HUES48 (cell line): ENCODE results near the gene GRID1.

Experiments
- H3K27ac ChIP-seq: one replicate; pipeline ENCODE4 v1.7.0; 2013; ENCODE audit warnings: low read depth, low read length, inconsistent platforms
- H3K27me3 ChIP-seq: 2 replicates; pipeline ENCODE4 v1.6.1; 2013; ENCODE audit warnings: mild to moderate bottlenecking, low read length; ENCODE audit not compliant: control insufficient read depth, insufficient read depth
- H3K36me3 ChIP-seq: 2 replicates; pipeline ENCODE4 v1.6.1; 2013; ENCODE audit warnings: low read length; ENCODE audit not compliant: control insufficient read depth, insufficient read depth
- H3K4me1 ChIP-seq: 2 replicates; pipeline ENCODE4 v1.6.1; 2013; ENCODE audit warnings: mild to moderate bottlenecking, low read length; ENCODE audit not compliant: control insufficient read depth, insufficient read depth
- H3K4me3 ChIP-seq: 2 replicates; pipeline ENCODE4 v1.5.1; 2013; ENCODE audit warnings: mild to moderate bottlenecking, low read depth, low read length
- H3K9ac ChIP-seq: 2 replicates; pipeline ENCODE4 v1.6.1; 2013; ENCODE audit warnings: mild to moderate bottlenecking, low read depth, low read length, moderate library complexity
- H3K9me3 ChIP-seq: 2 replicates; pipeline ENCODE4 v1.6.1; 2013; ENCODE audit warnings: low read length; ENCODE audit not compliant: control insufficient read depth, insufficient read depth

The GRID1 gene

DNA sequence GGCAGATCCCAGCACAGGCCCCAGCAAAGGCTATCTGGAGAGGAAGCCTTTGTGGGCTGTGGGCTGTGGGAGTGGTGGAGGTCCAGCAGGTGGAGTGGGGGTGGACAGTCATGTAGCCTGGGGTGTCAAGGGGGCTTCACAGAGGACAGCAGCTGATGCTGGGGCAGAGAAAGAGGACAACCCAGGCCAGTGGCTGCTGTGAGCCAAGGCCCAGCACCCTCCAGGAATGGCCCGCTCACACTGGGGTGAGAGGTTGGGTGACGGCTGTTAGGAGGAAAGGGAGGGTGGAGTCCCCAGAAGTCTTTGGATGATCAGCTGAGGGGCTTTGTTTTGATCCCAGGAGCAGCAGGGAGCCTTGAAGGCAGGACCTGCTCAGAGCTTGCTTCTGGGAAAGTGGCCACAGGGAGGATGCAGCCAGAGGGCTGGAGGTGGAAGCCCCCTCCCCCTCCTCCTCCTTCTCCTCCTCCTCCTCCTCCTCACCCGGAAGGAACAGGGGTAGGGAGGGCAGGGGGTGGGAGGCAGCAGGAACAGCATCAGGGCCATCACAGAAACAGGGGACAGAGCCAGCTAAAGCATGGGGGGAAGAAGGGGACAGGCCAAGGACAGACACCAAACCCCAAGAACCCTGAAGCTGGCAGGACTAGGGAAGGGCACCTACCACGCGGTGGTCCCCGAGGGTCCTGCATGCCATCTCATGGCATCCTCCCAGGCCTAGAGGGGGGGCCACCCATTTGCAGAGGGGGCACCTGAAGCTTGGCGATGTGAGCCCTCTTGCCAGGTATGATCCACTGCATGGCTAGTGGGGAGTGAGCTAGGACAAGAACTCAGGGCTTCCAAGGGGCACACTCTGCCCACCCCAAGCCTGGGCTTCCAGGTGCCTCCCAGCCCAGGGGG, 144.9 kb downstream of the GRID1 start:
- Histone ChIP-seq H3K36me3 (no peaks in the 10 kb centered on the region), H3K4me3 (no peak overlapping the region), H3K27me3 (no peaks in the 10 kb centered on the region), H3K9me3 (no peaks in the 10 kb centered on the region), H3K4me1 (no peaks in the 10 kb centered on the region), H3K27ac (no peak overlapping the region), H3K9ac (no peak overlapping the region)

DNA sequence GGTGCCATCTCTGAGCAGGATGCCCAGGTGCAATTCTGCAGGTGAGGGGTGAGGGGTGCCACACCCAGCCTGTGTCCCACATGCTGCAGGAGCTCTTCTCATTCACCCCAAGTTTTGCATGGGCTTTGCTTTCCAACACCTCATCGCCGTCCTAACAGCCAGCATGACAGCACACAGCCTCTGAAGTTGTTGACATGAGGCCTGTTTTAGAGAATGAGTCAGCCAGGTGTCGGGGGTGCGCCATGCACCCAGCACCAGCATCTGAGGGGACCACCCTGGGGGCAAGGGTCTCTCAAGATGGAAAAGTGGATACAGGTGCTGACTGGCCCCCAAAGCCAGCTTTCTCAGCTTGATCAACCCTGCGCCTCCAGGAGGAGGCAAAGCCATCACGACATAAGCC, 146.0 kb downstream of the GRID1 start:
- H3K4me1 ChIP-seq, result no peaks in the 10 kb centered on the region
- H3K9ac ChIP-seq, result no peak overlapping the region
- H3K9me3 ChIP-seq, result no peaks in the 10 kb centered on the region
- H3K27ac ChIP-seq, result no peak overlapping the region
- no peak overlapping the region for H3K4me3 ChIP-seq
- no peaks in the 10 kb centered on the region for H3K36me3 ChIP-seq
- H3K27me3 ChIP-seq, result no peaks in the 10 kb centered on the region

- H3K27me3 ChIP-seq, result no peaks in the 10 kb centered on the region
- H3K9ac ChIP-seq, result no peak overlapping the region
- no peak overlapping the region for H3K4me3 ChIP-seq
- H3K9me3 ChIP-seq, result no peaks in the 10 kb centered on the region
- H3K27ac ChIP-seq, result no peak overlapping the region
- no peaks in the 10 kb centered on the region for H3K4me1 ChIP-seq
- no peaks in the 10 kb centered on the region for H3K36me3 ChIP-seq
Observed at GRCh38 chr10:86219271-86219670, 147.3 kb downstream of the GRID1 start.

DNA sequence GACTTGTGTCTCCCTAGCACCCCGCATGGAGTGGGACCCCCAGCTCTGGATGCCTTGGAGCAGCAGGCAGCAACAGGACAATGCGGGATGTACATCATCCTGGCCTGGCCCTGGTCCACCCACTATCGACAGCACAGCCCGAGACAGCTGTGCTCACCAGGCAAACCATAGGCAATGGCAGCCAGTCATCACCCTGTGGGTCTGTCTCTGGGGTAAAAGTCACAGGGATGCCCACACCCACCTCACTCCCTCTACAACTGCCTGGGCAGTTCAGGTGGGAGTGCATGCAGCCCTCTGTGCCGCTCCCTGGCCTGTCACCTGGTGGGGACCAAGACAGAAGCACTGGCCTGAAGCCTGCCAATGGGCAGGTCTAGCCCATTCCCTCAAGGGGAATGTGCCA, 147.8 kb downstream of the GRID1 start:
- Histone ChIP-seq H3K27me3 (no peaks in the 10 kb centered on the region), H3K9me3 (no peaks in the 10 kb centered on the region), H3K27ac (no peak overlapping the region), H3K4me1 (no peaks in the 10 kb centered on the region), H3K4me3 (no peak overlapping the region), H3K36me3 (no peaks in the 10 kb centered on the region), H3K9ac (no peak overlapping the region)

GRCh38 chr10:86218160-86218559, 148.4 kb downstream of the GRID1 start:
- no peaks in the 10 kb centered on the region for H3K9me3 ChIP-seq
- no peak overlapping the region for H3K9ac ChIP-seq
- H3K4me1 ChIP-seq, result no peaks in the 10 kb centered on the region

GRCh38 chr10:86217371-86218080, 149.1 kb downstream of the GRID1 start:
- Histone ChIP-seq H3K4me3 (no peak overlapping the region), H3K9me3 (no peaks in the 10 kb centered on the region), H3K9ac (no peak overlapping the region), H3K4me1 (no peaks in the 10 kb centered on the region), H3K27ac (no peak overlapping the region), H3K27me3 (no peaks in the 10 kb centered on the region), H3K36me3 (no peaks in the 10 kb centered on the region)

More at GRCh38 chr10:86218160-86218559, 148.4 kb downstream of the GRID1 start:
- Histone ChIP-seq H3K27ac (no peak overlapping the region), H3K4me3 (no peak overlapping the region), H3K27me3 (no peaks in the 10 kb centered on the region), H3K36me3 (no peaks in the 10 kb centered on the region)

GRCh38 chr10:86216886-86217285, 149.7 kb downstream of the GRID1 start:
- no peak overlapping the region for H3K9ac ChIP-seq
- no peaks in the 10 kb centered on the region for H3K9me3 ChIP-seq
- no peaks in the 10 kb centered on the region for H3K4me1 ChIP-seq
- no peaks in the 10 kb centered on the region for H3K27me3 ChIP-seq
- H3K4me3 ChIP-seq, result no peak overlapping the region
- H3K36me3 ChIP-seq, result no peaks in the 10 kb centered on the region
- H3K27ac ChIP-seq, result no peak overlapping the region

- no peaks in the 10 kb centered on the region for H3K36me3 ChIP-seq
- no peak overlapping the region for H3K27ac ChIP-seq
- H3K9me3 ChIP-seq, result no peaks in the 10 kb centered on the region
- H3K4me1 ChIP-seq, result no peaks in the 10 kb centered on the region
- no peaks in the 10 kb centered on the region for H3K27me3 ChIP-seq
- H3K4me3 ChIP-seq, result no peak overlapping the region
- no peak overlapping the region for H3K9ac ChIP-seq
Observed at GRCh38 chr10:86215712-86216111, 150.9 kb downstream of the GRID1 start.

DNA sequence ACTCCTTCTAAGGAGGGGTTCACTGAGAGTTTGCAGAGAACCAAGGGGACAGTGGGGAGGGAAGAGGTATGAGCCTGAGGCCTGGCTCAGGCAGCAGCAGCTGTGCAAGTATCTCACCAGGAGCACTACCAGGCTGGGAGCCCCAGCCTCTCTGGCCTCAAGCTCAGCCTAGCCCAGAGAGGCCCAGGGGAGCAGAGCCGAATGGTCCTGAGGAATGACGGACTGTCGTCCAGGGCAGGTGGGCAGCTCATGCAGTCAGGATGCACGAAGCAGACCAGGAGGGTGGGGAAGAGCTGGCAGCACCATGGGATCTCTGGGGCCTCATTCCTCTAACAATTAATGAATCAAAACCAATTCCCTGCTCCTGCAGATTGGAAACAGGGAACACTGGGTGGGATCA, 151.5 kb downstream of the GRID1 start:
- H3K9me3 ChIP-seq, result no peaks in the 10 kb centered on the region
- no peak overlapping the region for H3K4me3 ChIP-seq

GRCh38 chr10:86213148-86213547, 153.4 kb downstream of the GRID1 start:
- Histone ChIP-seq H3K4me3 (no peak overlapping the region), H3K9ac (no peak overlapping the region), H3K4me1 (no peaks in the 10 kb centered on the region), H3K27me3 (no peaks in the 10 kb centered on the region), H3K36me3 (no peaks in the 10 kb centered on the region), H3K27ac (no peak overlapping the region), H3K9me3 (no peaks in the 10 kb centered on the region)

More for the DNA sequence above, 151.5 kb downstream of the GRID1 start:
- H3K9ac ChIP-seq, result no peak overlapping the region
- H3K36me3 ChIP-seq, result no peaks in the 10 kb centered on the region
- no peak overlapping the region for H3K27ac ChIP-seq
- no peaks in the 10 kb centered on the region for H3K27me3 ChIP-seq
- no peaks in the 10 kb centered on the region for H3K4me1 ChIP-seq

- H3K4me3 ChIP-seq, result no peak overlapping the region
- no peak overlapping the region for H3K9ac ChIP-seq
- H3K36me3 ChIP-seq, result no peaks in the 10 kb centered on the region
Observed at GRCh38 chr10:86212391-86212700, 154.2 kb downstream of the GRID1 start.

More at GRCh38 chr10:86212391-86212700, 154.2 kb downstream of the GRID1 start:
- Histone ChIP-seq H3K4me1 (no peaks in the 10 kb centered on the region), H3K27ac (no peak overlapping the region), H3K9me3 (no peaks in the 10 kb centered on the region), H3K27me3 (no peaks in the 10 kb centered on the region)
